GM23338 (cell line): Measurements from ENCODE around the gene HCAR1. TPM values are rescaled to one million over a fixed set of nuclear protein-coding genes. Genes with fewer than 3 reads are reported as not detected.

Source experiments
- CREB1 ChIP-seq: fragments of 250-450 bp; sonication (Bioruptor Pico); IDR thresholded peaks from 2 replicates; pipeline ENCODE4 v1.5.0; 2020; ENCODE audit warnings: low read depth, mild to moderate bottlenecking, moderate library complexity
- EZH2 ChIP-seq: fragments of 200-600 bp; sonication (generic); IDR thresholded peaks from one replicate; pipeline ENCODE4 v1.8.0; 2017; ENCODE audit warnings: antibody characterized with exemption, mild to moderate bottlenecking, low read depth; ENCODE audit not compliant: unreplicated experiment
- JUNB ChIP-seq: IDR thresholded peaks from one replicate; pipeline ENCODE4 v1.6.1; 2016; ENCODE audit warnings: antibody characterized with exemption; ENCODE audit not compliant: unreplicated experiment
- POLR2AphosphoS5 ChIP-seq: IDR thresholded peaks from 2 replicates; pipeline ENCODE4 v1.6.1; 2016; ENCODE audit warnings: antibody characterized with exemption, low read depth
- STAT1 ChIP-seq: IDR thresholded peaks from one replicate; pipeline ENCODE4 v1.6.1; 2016; ENCODE audit warnings: antibody characterized with exemption; ENCODE audit not compliant: unreplicated experiment
- ZNF114 ChIP-seq: fragments of 250-450 bp; sonication (Bioruptor Pico); IDR thresholded peaks from 2 replicates; pipeline ENCODE4 v1.5.0; 2020; ENCODE audit warnings: mild to moderate bottlenecking, moderate library complexity
- ZNF331 ChIP-seq: fragments of 250-450 bp; sonication (Bioruptor Pico); IDR thresholded peaks from 2 replicates; pipeline ENCODE4 v1.5.0; 2020; ENCODE audit warnings: low read depth, mild to moderate bottlenecking, moderate library complexity
- polyA plus RNA-seq: library from polyadenylated mRNA; unstranded; fragments of >200 nt; fragmentation: Nextera tagmentation; extraction: Ambion mirVana; gene quantifications from 2 replicates; pipeline ENCODE4 v1.2.1, GENCODE V29; 2016
- total RNA-seq: library from RNA; depleted of rRNA; stranded (reverse); fragments of >200 nt; shearing (Covaris generic); gene quantifications from 2 replicates; pipeline ENCODE4 v1.2.3, GENCODE V29; 2014
- TF ChIP-seq, protein P1 (sequence below): fragments of 250-450 bp; sonication (Bioruptor Pico); IDR thresholded peaks from 2 replicates; pipeline ENCODE4 v1.5.0; 2020; ENCODE audit warnings: mild to moderate bottlenecking, moderate library complexity
- TF ChIP-seq, protein P2 (sequence below), 2 experiments: fragments of 200-600 bp in 1 of 2; sonication (generic) in 1 of 2; conservative IDR thresholded peaks; 2 replicates each; pipeline versions ENCODE4 v1.5.1 to v1.6.1; 2016 to 2017; ENCODE audit warnings: antibody characterized with exemption in 2 of 2, low read depth in 2 of 2, mild to moderate bottlenecking in 2 of 2, moderate library complexity in 1 of 2

The HCAR1 gene
- total and polyA plus RNA-seq, 2 experiments from 2014 or later, result 0.17 TPM; not detected in 1

- TF ChIP-seq, protein P1, sequence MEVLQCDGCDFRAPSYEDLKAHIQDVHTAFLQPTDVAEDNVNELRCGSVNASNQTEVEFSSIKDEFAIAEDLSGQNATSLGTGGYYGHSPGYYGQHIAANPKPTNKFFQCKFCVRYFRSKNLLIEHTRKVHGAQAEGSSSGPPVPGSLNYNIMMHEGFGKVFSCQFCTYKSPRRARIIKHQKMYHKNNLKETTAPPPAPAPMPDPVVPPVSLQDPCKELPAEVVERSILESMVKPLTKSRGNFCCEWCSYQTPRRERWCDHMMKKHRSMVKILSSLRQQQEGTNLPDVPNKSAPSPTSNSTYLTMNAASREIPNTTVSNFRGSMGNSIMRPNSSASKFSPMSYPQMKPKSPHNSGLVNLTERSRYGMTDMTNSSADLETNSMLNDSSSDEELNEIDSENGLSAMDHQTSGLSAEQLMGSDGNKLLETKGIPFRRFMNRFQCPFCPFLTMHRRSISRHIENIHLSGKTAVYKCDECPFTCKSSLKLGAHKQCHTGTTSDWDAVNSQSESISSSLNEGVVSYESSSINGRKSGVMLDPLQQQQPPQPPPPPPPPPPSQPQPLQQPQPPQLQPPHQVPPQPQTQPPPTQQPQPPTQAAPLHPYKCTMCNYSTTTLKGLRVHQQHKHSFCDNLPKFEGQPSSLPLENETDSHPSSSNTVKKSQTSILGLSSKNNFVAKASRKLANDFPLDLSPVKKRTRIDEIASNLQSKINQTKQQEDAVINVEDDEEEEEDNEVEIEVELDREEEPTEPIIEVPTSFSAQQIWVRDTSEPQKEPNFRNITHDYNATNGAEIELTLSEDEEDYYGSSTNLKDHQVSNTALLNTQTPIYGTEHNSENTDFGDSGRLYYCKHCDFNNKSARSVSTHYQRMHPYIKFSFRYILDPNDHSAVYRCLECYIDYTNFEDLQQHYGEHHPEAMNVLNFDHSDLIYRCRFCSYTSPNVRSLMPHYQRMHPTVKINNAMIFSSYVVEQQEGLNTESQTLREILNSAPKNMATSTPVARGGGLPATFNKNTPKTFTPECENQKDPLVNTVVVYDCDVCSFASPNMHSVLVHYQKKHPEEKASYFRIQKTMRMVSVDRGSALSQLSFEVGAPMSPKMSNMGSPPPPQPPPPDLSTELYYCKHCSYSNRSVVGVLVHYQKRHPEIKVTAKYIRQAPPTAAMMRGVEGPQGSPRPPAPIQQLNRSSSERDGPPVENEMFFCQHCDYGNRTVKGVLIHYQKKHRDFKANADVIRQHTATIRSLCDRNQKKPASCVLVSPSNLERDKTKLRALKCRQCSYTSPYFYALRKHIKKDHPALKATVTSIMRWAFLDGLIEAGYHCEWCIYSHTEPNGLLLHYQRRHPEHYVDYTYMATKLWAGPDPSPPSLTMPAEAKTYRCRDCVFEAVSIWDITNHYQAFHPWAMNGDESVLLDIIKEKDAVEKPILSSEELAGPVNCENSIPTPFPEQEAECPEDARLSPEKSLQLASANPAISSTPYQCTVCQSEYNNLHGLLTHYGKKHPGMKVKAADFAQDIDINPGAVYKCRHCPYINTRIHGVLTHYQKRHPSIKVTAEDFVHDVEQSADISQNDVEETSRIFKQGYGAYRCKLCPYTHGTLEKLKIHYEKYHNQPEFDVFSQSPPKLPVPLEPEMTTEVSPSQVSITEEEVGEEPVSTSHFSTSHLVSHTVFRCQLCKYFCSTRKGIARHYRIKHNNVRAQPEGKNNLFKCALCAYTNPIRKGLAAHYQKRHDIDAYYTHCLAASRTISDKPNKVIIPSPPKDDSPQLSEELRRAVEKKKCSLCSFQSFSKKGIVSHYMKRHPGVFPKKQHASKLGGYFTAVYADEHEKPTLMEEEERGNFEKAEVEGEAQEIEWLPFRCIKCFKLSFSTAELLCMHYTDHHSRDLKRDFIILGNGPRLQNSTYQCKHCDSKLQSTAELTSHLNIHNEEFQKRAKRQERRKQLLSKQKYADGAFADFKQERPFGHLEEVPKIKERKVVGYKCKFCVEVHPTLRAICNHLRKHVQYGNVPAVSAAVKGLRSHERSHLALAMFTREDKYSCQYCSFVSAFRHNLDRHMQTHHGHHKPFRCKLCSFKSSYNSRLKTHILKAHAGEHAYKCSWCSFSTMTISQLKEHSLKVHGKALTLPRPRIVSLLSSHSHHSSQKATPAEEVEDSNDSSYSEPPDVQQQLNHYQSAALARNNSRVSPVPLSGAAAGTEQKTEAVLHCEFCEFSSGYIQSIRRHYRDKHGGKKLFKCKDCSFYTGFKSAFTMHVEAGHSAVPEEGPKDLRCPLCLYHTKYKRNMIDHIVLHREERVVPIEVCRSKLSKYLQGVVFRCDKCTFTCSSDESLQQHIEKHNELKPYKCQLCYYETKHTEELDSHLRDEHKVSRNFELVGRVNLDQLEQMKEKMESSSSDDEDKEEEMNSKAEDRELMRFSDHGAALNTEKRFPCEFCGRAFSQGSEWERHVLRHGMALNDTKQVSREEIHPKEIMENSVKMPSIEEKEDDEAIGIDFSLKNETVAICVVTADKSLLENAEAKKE (CRISPR knock-in tag), result no peak
- TF ChIP-seq STAT1 (no peak), POLR2AphosphoS5 (no peak), ZNF114 (no peak), EZH2 (no peak), CREB1 (CRISPR knock-in tag) (no peak), JUNB (no peak), ZNF331 (CRISPR knock-in tag) (no peak)
- TF ChIP-seq, protein P2, sequence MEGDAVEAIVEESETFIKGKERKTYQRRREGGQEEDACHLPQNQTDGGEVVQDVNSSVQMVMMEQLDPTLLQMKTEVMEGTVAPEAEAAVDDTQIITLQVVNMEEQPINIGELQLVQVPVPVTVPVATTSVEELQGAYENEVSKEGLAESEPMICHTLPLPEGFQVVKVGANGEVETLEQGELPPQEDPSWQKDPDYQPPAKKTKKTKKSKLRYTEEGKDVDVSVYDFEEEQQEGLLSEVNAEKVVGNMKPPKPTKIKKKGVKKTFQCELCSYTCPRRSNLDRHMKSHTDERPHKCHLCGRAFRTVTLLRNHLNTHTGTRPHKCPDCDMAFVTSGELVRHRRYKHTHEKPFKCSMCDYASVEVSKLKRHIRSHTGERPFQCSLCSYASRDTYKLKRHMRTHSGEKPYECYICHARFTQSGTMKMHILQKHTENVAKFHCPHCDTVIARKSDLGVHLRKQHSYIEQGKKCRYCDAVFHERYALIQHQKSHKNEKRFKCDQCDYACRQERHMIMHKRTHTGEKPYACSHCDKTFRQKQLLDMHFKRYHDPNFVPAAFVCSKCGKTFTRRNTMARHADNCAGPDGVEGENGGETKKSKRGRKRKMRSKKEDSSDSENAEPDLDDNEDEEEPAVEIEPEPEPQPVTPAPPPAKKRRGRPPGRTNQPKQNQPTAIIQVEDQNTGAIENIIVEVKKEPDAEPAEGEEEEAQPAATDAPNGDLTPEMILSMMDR (conservative IDR thresholded peaks at IDR 0.05; ENCODE audit: low read depth in 2 of 2), result no peak
Observed at GRCh38 chr12:122686538-122686937, 44.1 kb downstream of the HCAR1 start (continued).
